Fibroblast of villous mesenchyme (primary cell): ENCODE measurements around the gene RGS18. TPM values are rescaled to one million over a fixed set of nuclear protein-coding genes. Genes with fewer than 3 reads are reported as not detected.
"Not testable (repeated sequence)": the region's sequence is repeated elsewhere in the genome, so short reads cannot be mapped to it uniquely, and the experiment has no call there.

Experiments used
- DNase-seq: peaks from one replicate; pipeline ENCODE4 v3.0.0-alpha.2; 2010; ENCODE audit warnings: low read depth
- H3K4me3 ChIP-seq: 2 replicates; pipeline ENCODE4 v1.5.1; 2011; ENCODE audit warnings: low read depth, mild to moderate bottlenecking, low read length
- CTCF ChIP-seq: IDR thresholded peaks from 2 replicates; pipeline ENCODE4 v1.5.1; 2012; ENCODE audit warnings: low read depth, mild to moderate bottlenecking, low read length; ENCODE audit not compliant: insufficient read depth
- total RNA-seq: library from RNA; depleted of rRNA; stranded (reverse); fragments of >200 nt; gene quantifications from 2 replicates; pipeline ENCODE4 v1.2.3, GENCODE V29; 2012

RGS18 gene
- total RNA-seq, 1 donor: not detected

DNA sequence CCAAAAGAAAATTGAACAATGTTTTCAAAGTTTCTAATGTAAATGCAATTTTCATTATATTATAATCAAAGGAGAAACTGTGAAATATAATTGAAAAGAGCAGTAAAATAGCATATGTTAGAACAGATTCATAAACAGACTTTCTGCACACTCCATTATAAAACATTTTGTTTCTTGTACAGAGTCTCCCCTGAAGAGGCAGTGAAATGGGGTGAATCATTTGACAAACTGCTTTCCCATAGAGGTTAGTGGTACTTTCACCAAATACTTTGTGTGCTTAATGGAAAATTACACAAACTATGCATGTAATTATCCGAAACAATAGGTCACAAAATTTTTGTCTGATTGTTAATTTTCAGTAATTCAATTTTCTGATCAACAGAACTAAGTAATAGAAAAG is 1.9 kb downstream of the RGS18 start:
- H3K4me3 ChIP-seq: no peak overlapping the region
- no peak for DNase-seq
- no peak for TF ChIP-seq CTCF

- no peak for DNase-seq
- no peak overlapping the region for H3K4me3 ChIP-seq
- no peak for TF ChIP-seq CTCF
These were observed 3.7 kb downstream of the RGS18 start for GRCh38 chr1:192161976-192162375.

DNA sequence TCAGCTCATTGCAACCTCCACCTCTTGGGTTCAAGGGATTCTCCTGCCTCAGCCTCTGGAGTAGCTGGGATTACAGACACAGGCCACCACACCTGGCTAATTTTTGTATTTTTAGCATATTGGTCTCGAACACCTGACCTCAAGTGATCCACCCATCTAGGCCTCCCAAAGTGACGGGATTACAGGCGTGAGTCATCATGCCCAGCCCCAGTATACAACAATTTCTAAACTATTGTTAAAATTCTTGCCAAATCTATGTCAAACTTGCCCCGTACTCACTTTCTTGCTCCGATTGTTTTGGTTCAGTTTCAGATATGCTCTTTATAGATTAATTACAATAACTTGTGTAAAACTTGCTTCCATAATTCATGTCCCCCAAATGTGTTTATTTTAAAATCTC is 4.1 kb downstream of the RGS18 start:
- TF ChIP-seq CTCF: no peak

GRCh38 chr1:192165002-192165401 is 6.7 kb downstream of the RGS18 start:
- not testable (repeated sequence) for DNase-seq, H3K4me3 ChIP-seq

More for the DNA sequence above, 4.1 kb downstream of the RGS18 start:
- no peak overlapping the region for H3K4me3 ChIP-seq
- DNase-seq: no peak

DNA sequence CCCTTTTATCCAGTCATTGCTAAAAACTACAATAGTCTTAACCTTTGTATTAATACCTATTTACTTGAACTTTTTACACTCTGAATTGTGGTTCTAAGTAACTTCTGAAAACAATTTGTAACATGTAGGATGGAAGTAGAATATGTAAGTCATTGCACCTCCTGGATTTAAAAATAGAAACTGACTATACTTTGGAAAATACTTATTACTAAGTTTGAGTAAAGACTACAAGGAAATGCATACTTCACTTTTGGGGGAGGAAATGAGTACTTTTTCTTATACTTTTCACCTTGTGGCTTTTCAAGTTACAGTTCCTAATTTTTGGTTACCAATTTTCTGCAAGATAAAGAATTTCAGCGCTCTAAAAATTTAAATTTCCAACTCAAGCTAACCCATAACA is 8.7 kb downstream of the RGS18 start:
- H3K4me3 ChIP-seq: no peak overlapping the region
- DNase-seq: no peak
- TF ChIP-seq CTCF: no peak

- no peak for DNase-seq
- H3K4me3 ChIP-seq: no peak overlapping the region
- no peak for TF ChIP-seq CTCF
These were observed 9.8 kb downstream of the RGS18 start for GRCh38 chr1:192167911-192168700.

- TF ChIP-seq CTCF: no peak
- no peak for DNase-seq
- no peak overlapping the region for H3K4me3 ChIP-seq
These were observed 10.7 kb downstream of the RGS18 start for GRCh38 chr1:192168964-192169363.
